IMR-90 (cell line): ENCODE measurements around the gene CLCN4. TPM values are rescaled to one million over a fixed set of nuclear protein-coding genes. Genes with fewer than 3 reads are reported as not detected.

Experiments
- ATAC-seq: fragments of 200-7000 bp; cut with Tn5 transposase; 2 replicates; pipeline ENCODE4 v1.9.1; 2020; ENCODE audit warnings: low read depth, mild to moderate bottlenecking, moderate library complexity
- BruUV-seq: library from RNA; stranded (reverse); fragments of 400-500 nt; replicated peaks from 2 replicates; lab custom pipeline; 2021; lab: Mats Ljungman, UMichigan
- CTCF ChIA-PET: fragments of 300-600 bp; formaldehyde crosslinking; extraction: SDS; loops from one replicate; lab custom pipeline; 2021; ENCODE audit warnings: antibody characterized with exemption; lab: Yijun Ruan, JAX
- POLR2A ChIA-PET: fragments of 300-600 bp; sonication (Branson Sonifier 250); formaldehyde crosslinking; loops from one replicate; lab custom pipeline; 2022; ENCODE audit warnings: antibody characterized with exemption; ENCODE audit not compliant: unreplicated experiment; lab: Charles Lee
- DNase-seq: peaks from one replicate; pipeline ENCODE4 v3.0.0; 2013
- H2AFZ ChIP-seq: replicated peaks from 2 replicates; pipeline ENCODE3; 2013; ENCODE audit warnings: low read length, mild to moderate bottlenecking; ENCODE audit not compliant: poor library complexity
- H2AK5ac ChIP-seq: 2 replicates; pipeline ENCODE4 v1.6.1; 2013; ENCODE audit warnings: low read depth, low read length, inconsistent platforms
- H2AK9ac ChIP-seq: replicated peaks from 2 replicates; pipeline ENCODE3; 2013; ENCODE audit warnings: mild to moderate bottlenecking, low read depth, low read length, moderate library complexity; ENCODE audit not compliant: poor library complexity
- H2BK120ac ChIP-seq: 2 replicates; pipeline ENCODE4 v1.6.1; 2013; ENCODE audit warnings: low read depth, low read length, inconsistent platforms
- H2BK15ac ChIP-seq: 3 replicates; pipeline ENCODE4 v1.6.1; 2013; ENCODE audit warnings: low read depth, low read length, inconsistent platforms
- H2BK20ac ChIP-seq: 2 replicates; pipeline ENCODE4 v1.6.1; 2013; ENCODE audit warnings: low read depth, mild to moderate bottlenecking, inconsistent platforms, low read length, moderate library complexity
- H2BK5ac ChIP-seq: 2 replicates; pipeline ENCODE4 v1.6.1; 2013; ENCODE audit warnings: mild to moderate bottlenecking, low read depth, low read length, inconsistent platforms; ENCODE audit not compliant: poor library complexity, severe bottlenecking
- H3K14ac ChIP-seq: replicated peaks from 2 replicates; pipeline ENCODE4 v1.6.1; 2013; ENCODE audit warnings: low read depth, low read length, inconsistent platforms
- H3K18ac ChIP-seq: 2 replicates; pipeline ENCODE4 v1.6.1; 2013; ENCODE audit warnings: low read depth, low read length, control low read depth
- H3K23ac ChIP-seq: 2 replicates; pipeline ENCODE4 v1.6.1; 2013; ENCODE audit warnings: low read depth, low read length, inconsistent platforms
- H3K27ac ChIP-seq: 2 replicates; pipeline ENCODE4 v1.5.1; 2013; ENCODE audit warnings: mild to moderate bottlenecking, control low read depth, low read length; ENCODE audit not compliant: insufficient read depth
- H3K27me3 ChIP-seq: 2 replicates; pipeline ENCODE4 v1.6.1; 2013; ENCODE audit warnings: low read length; ENCODE audit not compliant: control insufficient read depth, insufficient read depth
- H3K36me3 ChIP-seq: 2 replicates; pipeline ENCODE4 v1.6.1; 2013; ENCODE audit warnings: low read length, mixed read lengths; ENCODE audit not compliant: control insufficient read depth, insufficient read depth
- H3K4ac ChIP-seq: 2 replicates; pipeline ENCODE4 v1.6.1; 2013; ENCODE audit warnings: low read depth, low read length, inconsistent platforms
- H3K4me1 ChIP-seq: 2 replicates; pipeline ENCODE4 v1.6.1; 2013; ENCODE audit warnings: low read length, mixed read lengths; ENCODE audit not compliant: control insufficient read depth, insufficient read depth
- H3K4me2 ChIP-seq: 2 replicates; pipeline ENCODE4 v1.6.1; 2013; ENCODE audit warnings: low read depth, mild to moderate bottlenecking, control low read depth, low read length, moderate library complexity
- H3K4me3 ChIP-seq: 2 replicates; pipeline ENCODE4 v1.5.1; 2013; ENCODE audit warnings: low read depth, mild to moderate bottlenecking, control low read depth, low read length, moderate library complexity; ENCODE audit not compliant: insufficient read depth
- H3K56ac ChIP-seq: 2 replicates; pipeline ENCODE4 v1.6.1; 2013; ENCODE audit warnings: low read length, inconsistent platforms; ENCODE audit not compliant: insufficient read depth; ENCODE audit errors: extremely low read depth
- H3K79me1 ChIP-seq, 2 experiments: 2 replicates each; pipeline ENCODE4 v1.6.1; 2013; ENCODE audit warnings: low read length in 2 of 2, inconsistent platforms in 1 of 2, low read depth in 1 of 2
- H3K9ac ChIP-seq: 2 replicates; pipeline ENCODE4 v1.6.1; 2013; ENCODE audit warnings: low read depth, low read length, control low read depth
- H3K9me1 ChIP-seq: 2 replicates; pipeline ENCODE4 v1.6.1; 2013; ENCODE audit warnings: low read length, inconsistent platforms; ENCODE audit not compliant: insufficient read depth
- H3K9me3 ChIP-seq: 2 replicates; pipeline ENCODE4 v1.6.1; 2013; ENCODE audit warnings: low read length; ENCODE audit not compliant: control insufficient read depth, insufficient read depth
- H4K20me1 ChIP-seq: 2 replicates; pipeline ENCODE4 v1.6.1; 2013; ENCODE audit warnings: low read length, inconsistent platforms; ENCODE audit not compliant: insufficient read depth
- H4K5ac ChIP-seq: 2 replicates; pipeline ENCODE4 v1.6.1; 2013; ENCODE audit warnings: mild to moderate bottlenecking, low read depth, low read length, control low read depth
- H4K8ac ChIP-seq, 2 experiments: 2 replicates each; pipeline ENCODE4 v1.6.1; 2013; ENCODE audit warnings: low read depth in 2 of 2, low read length in 2 of 2, control low read depth in 1 of 2, inconsistent platforms in 1 of 2
- H4K91ac ChIP-seq: 2 replicates; pipeline ENCODE4 v1.6.1; 2013; ENCODE audit warnings: low read depth, low read length, inconsistent platforms; ENCODE audit not compliant: insufficient read depth
- BHLHE40 ChIP-seq: fragments of 150-350 bp; IDR thresholded peaks from 2 replicates; pipeline ENCODE4 v1.6.1; 2016; ENCODE audit warnings: mild to moderate bottlenecking, low read depth, low read length
- CHD1 ChIP-seq: IDR thresholded peaks from 2 replicates; pipeline ENCODE4 v1.6.1; 2012; ENCODE audit warnings: low read depth, low read length, improper control_type of control experiment
- FOS ChIP-seq: fragments of 150-350 bp; IDR thresholded peaks from 2 replicates; pipeline ENCODE4 v1.6.1; 2016; ENCODE audit warnings: low read depth, low read length
- MAZ ChIP-seq: IDR thresholded peaks from 2 replicates; pipeline ENCODE4 v1.6.1; 2012; ENCODE audit warnings: low read depth, mild to moderate bottlenecking, low read length, improper control_type of control experiment, moderate library complexity, borderline replicate concordance
- NFE2L2 ChIP-seq: fragments of 150-350 bp; IDR thresholded peaks from 2 replicates; pipeline ENCODE4 v1.6.1; 2016; ENCODE audit warnings: low read depth, mild to moderate bottlenecking, low read length
- RAD21 ChIP-seq: IDR thresholded peaks from 2 replicates; pipeline ENCODE4 v1.6.1; 2012; ENCODE audit warnings: low read length, improper control_type of control experiment
- RFX5 ChIP-seq: IDR thresholded peaks from 2 replicates; pipeline ENCODE4 v1.8.0; 2012; ENCODE audit warnings: low read depth, mild to moderate bottlenecking, low read length, moderate library complexity
- SMC3 ChIP-seq: fragments of 150-350 bp; IDR thresholded peaks from 2 replicates; pipeline ENCODE4 v1.6.1; 2016; ENCODE audit warnings: low read depth, mild to moderate bottlenecking, antibody characterized with exemption, low read length, moderate library complexity
- WGBS, 2 experiments: methylation state at CpG; one replicate each; pipeline versions ENCODE4 v1.1.5 to v1.1.7; 2013; ENCODE audit warnings: missing lambda C conversion rate in 2 of 2; ENCODE audit not compliant: insufficient read length in 1 of 2; ENCODE audit errors: extremely low coverage in 2 of 2; 5-methylcytosine and 5-hydroxymethylcytosine counted together
- dilution Hi-C: fragments of 300-500 bp; cut with HindIII; formaldehyde crosslinking; loops from one replicate; pipeline ENCODE4 v1.14.3; 2018; ENCODE audit warnings: low sequenced_read_pairs; ENCODE audit not compliant: unreplicated experiment
- in situ Hi-C: fragments of 300-500 bp; cut with MboI; formaldehyde crosslinking; loops from 3 replicates; pipeline ENCODE4 v1.14.3; 2019; ENCODE audit warnings: low sequenced_read_pairs, inconsistent platforms, mixed read lengths
- intact Hi-C: fragments of 100-400 bp; cut with micrococcal nuclease; formaldehyde crosslinking; loops from 2 replicates; pipeline ENCODE4 v1.10.0; 2022
- polyA plus RNA-seq, 3 experiments: library from polyadenylated mRNA; depleted of rRNA; stranded (reverse); fragments of >200 nt; gene quantifications; 2 replicates each; pipeline ENCODE4 v1.2.3, GENCODE V29; 2012; ENCODE audit warnings: low replicate concordance in 1 of 3
- total RNA-seq: library from RNA; depleted of rRNA; stranded (reverse); fragments of >200 nt; gene quantifications from 2 replicates; pipeline ENCODE4 v1.2.3, GENCODE V29; 2012
- TF ChIP-seq, protein P1 (sequence below): fragments of 150-350 bp; IDR thresholded peaks from 2 replicates; pipeline ENCODE4 v1.6.1; 2016; ENCODE audit warnings: low read depth, mild to moderate bottlenecking, low read length, moderate library complexity, borderline replicate concordance
- TF ChIP-seq, protein P2 (sequence below): fragments of 150-350 bp; IDR thresholded peaks from 2 replicates; pipeline ENCODE4 v1.6.1; 2017; ENCODE audit warnings: mild to moderate bottlenecking, antibody characterized with exemption, low read length, low read depth

The CLCN4 gene
- total and polyA plus RNA-seq, 2 of the 4 experiments (the other 2 are of a cell fraction): 2.2 to 4.5 TPM

DNA sequence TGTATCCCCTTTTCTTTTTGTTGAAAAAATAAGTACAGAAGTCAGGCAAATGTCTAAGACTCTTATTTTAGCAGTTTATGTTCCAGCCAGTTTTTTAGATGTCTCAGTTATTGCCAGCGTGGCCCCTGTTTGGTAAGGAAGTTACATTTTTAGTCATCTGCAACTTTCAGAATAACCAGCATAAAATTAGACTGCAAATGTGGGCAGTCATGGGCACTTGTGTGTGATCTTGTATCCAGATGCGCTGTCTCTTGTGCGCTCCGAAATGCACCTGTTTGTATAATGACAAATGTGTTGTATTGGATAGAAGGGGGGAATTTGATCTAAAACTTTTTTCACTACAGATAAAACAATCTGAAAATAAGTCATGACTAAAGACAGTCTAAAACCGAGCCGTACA is 44.3 kb upstream of the CLCN4 start:
- no peak overlapping the region for H2BK120ac ChIP-seq
- H3K14ac ChIP-seq: no peak overlapping the region
- H3K9me3 ChIP-seq: no peaks in the 10 kb centered on the region
- no peak overlapping the region for H2BK20ac ChIP-seq
- no peak overlapping the region for H2BK15ac ChIP-seq
- H4K20me1 ChIP-seq: peaks cover 7% of the 10 kb centered on the region; the same call in 1 of the 2 replicates
- no peak overlapping the region for H4K5ac ChIP-seq
- CTCF ChIA-PET: no interaction called here
- no peak overlapping the region for H2AK9ac ChIP-seq
- no peak overlapping the region for H3K18ac ChIP-seq
- POLR2A ChIA-PET: interaction anchor here (0.6 kb wide), 1 partner anchor 95 kb away, joined by 3 read pairs; no protein-coding TSS in a partner anchor
- BruUV-seq: no TSS peak
- no peak overlapping the region for H3K9ac ChIP-seq
- intact Hi-C loops (no loop called here), dilution Hi-C loops (no loop called here), in situ Hi-C loops (loop anchor here (25.0 kb wide), 2 partner anchors 225 to 1300 kb away; partner anchors contain the start of gene FAM9A)
- no peak overlapping the region for H4K91ac ChIP-seq
- no peak overlapping the region for H2BK5ac ChIP-seq
- peaks cover 18% of the 10 kb centered on the region for H3K36me3 ChIP-seq
- no peak overlapping the region for H3K56ac ChIP-seq
- ATAC-seq (no peak), DNase-seq (no peak)
- no peak overlapping the region for H3K23ac ChIP-seq
- no peak overlapping the region for H3K4me3 ChIP-seq
- H2AK5ac ChIP-seq: no peak overlapping the region
- TF ChIP-seq FOS (no peak), RAD21 (no peak), SMC3 (no peak), RFX5 (no peak), MAZ (no peak), BHLHE40 (no peak), CHD1 (no peak), NFE2L2 (no peak)
- TF ChIP-seq, protein P1, sequence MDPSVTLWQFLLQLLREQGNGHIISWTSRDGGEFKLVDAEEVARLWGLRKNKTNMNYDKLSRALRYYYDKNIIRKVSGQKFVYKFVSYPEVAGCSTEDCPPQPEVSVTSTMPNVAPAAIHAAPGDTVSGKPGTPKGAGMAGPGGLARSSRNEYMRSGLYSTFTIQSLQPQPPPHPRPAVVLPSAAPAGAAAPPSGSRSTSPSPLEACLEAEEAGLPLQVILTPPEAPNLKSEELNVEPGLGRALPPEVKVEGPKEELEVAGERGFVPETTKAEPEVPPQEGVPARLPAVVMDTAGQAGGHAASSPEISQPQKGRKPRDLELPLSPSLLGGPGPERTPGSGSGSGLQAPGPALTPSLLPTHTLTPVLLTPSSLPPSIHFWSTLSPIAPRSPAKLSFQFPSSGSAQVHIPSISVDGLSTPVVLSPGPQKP: no peak
- TF ChIP-seq, protein P2, sequence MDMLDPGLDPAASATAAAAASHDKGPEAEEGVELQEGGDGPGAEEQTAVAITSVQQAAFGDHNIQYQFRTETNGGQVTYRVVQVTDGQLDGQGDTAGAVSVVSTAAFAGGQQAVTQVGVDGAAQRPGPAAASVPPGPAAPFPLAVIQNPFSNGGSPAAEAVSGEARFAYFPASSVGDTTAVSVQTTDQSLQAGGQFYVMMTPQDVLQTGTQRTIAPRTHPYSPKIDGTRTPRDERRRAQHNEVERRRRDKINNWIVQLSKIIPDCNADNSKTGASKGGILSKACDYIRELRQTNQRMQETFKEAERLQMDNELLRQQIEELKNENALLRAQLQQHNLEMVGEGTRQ: no peak
- H3K4ac ChIP-seq: no peak overlapping the region
- no CpG with 5 or more reads among the region's 6 CpGs for WGBS, 2 experiments
- no peak overlapping the region for H4K8ac ChIP-seq
- H3K27me3 ChIP-seq: no peaks in the 10 kb centered on the region
- H2AFZ ChIP-seq: no peak overlapping the region
- peaks cover 2% of the 10 kb centered on the region; the same call in 1 of the 2 replicates for H3K4me1 ChIP-seq
- H3K4me2 ChIP-seq: no peak overlapping the region
- peaks cover 0 to 9% of the 10 kb centered on the region in 2 experiments; a peak in 2 of 4 replicates for H3K79me1 ChIP-seq
- H3K27ac ChIP-seq: no peak overlapping the region
- peaks cover 3% of the 10 kb centered on the region; the same call in 1 of the 2 replicates for H3K9me1 ChIP-seq
